ENCODE measurements around the gene KHNYN.

Gene KHNYN

DNA sequence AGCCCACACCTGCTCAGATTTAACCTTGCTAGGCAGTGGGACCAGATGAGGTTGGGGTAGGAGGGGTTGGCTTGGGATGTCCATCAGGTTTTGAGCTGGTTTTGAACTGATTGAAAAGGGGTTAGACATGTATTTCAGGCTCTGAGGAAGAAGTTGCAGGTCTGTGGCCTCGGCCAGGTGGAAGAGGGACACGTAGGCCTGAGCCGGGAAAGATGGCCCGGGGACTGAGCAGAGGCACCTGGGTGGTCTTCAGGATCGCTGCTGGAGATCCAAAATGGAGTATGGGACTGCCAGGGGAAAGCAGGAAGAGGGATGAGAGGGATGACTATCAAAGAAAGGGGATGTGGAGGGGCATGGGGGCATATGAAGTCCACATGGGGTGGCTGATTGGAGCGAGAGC, 23.3 kb upstream of the KHNYN start:
- TF ChIP-seq, protein P1, sequence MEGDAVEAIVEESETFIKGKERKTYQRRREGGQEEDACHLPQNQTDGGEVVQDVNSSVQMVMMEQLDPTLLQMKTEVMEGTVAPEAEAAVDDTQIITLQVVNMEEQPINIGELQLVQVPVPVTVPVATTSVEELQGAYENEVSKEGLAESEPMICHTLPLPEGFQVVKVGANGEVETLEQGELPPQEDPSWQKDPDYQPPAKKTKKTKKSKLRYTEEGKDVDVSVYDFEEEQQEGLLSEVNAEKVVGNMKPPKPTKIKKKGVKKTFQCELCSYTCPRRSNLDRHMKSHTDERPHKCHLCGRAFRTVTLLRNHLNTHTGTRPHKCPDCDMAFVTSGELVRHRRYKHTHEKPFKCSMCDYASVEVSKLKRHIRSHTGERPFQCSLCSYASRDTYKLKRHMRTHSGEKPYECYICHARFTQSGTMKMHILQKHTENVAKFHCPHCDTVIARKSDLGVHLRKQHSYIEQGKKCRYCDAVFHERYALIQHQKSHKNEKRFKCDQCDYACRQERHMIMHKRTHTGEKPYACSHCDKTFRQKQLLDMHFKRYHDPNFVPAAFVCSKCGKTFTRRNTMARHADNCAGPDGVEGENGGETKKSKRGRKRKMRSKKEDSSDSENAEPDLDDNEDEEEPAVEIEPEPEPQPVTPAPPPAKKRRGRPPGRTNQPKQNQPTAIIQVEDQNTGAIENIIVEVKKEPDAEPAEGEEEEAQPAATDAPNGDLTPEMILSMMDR (IDR thresholded peaks at IDR 0.05), result no peak

DNA sequence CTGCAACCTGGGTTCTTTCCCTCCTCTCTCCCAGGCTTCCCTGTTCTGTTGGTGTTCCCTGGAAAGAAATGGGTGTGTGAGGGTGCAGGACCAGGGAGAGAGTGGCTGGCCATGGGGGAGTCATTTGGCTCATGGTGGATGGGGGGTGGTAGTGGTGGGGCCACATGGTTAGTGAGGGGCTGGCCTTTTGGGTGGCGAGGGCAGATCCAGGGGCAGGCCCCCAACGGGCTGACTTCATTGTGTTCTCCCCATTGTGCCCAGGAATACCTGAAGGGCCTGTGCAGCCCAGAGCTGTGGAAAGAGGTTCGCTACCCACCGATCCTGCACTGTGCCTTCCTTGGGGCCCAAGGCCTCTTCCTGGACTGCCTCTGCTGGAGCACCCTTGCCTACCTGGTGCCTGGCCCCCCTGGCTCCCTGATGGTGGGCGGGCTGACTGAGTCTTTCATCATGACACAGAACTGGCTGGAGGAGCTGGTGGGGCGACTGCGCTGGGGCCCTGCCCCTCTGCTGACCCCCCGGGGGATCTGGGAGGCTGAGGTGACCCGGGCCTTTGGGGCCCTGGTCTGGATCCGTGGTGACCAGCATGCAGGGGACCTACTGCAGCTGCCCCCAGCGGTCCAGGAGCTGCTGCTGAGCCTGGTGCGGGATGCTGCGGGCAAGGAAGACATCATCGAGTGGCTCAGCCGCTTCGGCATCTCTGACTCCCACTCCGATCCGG, 22.0 kb upstream of the KHNYN start:
- TF ChIP-seq, protein P1 (IDR thresholded peaks at IDR 0.05), result no peak

- TF ChIP-seq, protein P1 (IDR thresholded peaks at IDR 0.05), result no peak
These were observed 21.0 kb upstream of the KHNYN start for GRCh38 chr14:24408764-24409163.

DNA sequence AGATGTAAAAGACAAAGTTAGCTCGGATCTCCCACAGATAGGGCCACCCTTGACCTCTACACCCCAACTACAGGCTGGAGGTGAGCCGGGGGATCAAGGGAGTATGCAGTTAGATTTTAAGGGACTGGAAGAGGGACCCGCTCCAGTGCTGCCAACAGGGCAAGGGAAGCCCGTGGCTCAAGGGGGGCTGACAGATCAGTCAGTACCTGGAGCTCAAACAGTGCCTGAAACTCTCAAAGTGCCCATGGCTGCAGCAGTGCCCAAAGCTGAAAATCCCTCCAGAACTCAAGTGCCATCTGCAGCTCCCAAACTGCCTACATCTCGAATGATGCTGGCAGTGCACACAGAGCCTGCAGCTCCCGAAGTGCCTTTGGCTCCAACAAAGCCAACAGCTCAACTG, 20.6 kb upstream of the KHNYN start:
- TF ChIP-seq, protein P1 (IDR thresholded peaks at IDR 0.05), result no peak

GRCh38 chr14:24409956-24410355, 19.8 kb upstream of the KHNYN start:
- TF ChIP-seq, protein P1 (IDR thresholded peaks at IDR 0.05), result no peak

DNA sequence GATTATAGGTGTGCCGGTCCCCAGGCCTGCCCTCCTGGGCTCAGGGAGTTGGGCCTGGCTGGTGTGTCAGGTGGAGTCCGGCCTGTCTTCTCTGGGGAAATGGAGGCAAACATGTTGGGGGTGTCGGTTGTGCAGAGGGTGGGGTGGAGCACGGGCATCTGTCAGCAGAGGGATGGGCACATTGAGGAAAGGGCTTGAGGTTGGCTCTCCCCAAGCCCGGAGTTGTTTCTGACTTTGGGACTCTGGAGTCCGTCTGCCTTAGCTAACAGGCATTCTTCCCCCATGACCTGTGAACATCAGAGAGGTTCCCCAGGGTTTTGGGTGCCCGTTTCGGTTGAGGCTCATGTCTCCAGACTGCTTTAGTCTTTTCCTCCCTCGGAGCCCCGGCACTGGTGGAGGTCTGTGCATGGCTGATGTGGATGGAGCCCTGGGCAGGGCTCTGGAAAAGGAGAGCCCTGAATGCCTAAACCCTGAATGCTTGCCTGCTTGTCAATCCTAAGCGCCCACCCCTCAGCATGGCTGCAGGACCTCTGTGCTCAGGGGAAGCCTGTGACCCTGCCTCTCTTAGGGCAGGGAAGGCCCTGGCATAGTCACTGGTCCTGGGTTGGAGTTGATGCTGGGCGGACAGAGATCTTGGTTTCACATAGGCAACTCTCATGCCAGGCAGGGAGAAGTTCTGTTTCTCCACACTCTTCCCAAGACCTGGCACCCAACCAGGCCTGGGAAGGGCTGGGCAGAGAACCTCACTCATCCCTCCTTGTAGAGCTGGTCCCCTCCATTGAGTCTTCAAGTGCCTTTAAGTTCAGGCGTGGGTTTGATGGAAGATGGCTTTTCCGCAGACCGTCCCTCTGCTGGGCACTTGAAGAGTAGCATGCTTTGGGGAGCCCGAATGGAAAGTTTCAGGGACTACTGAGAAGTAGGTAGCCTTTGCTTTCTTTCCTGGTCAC, 18.0 kb upstream of the KHNYN start:
- TF ChIP-seq, protein P1 (IDR thresholded peaks at IDR 0.05), result peak; percentile 59

DNA sequence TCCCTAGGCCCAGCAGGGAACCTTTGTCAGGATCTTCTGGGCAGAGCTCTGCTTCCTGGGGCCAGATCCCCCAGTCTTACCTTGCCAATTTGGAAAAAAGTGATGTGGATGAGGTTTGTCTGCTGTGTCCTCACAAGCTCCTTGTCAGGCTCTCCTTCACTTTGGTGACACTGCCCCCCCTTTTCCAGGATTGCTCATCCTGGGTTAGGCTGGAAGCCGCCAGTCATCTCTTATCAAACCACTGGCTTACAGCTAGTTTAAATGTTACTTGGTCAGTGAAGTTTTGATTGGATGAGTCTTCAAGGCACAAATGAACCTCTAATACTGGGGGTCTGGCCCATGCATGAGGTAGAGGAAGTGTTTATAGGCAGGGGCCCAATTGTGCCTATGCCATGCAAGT, 15.7 kb upstream of the KHNYN start:
- TF ChIP-seq, protein P1 (IDR thresholded peaks at IDR 0.05), result no peak

Data from LNCAP (cell line).